ENCODE measurements around the gene AMOT.

Gene AMOT

DNA sequence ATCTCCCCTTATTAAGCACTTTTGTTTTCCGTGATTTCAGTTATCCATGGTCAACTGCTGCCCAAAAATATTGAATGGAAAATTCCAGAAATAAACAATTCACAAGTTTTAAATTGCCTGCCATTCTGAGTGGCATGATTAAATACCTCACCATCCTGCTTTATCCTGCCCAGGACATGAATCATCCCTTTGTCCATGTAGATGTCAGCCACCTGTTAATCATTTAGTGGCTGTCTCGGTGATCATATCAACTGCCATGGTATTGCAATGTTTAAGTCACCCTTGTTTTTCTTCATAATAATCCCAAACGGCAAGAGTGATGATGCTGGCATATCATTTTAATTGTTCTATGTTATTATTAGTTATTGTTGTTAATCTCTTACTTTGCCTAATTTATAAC is 81.1 kb downstream of the AMOT start:
- peak overlapping the region; percentile 32 to 75 (median 74) for H3K27ac Mint-ChIP-seq

DNA sequence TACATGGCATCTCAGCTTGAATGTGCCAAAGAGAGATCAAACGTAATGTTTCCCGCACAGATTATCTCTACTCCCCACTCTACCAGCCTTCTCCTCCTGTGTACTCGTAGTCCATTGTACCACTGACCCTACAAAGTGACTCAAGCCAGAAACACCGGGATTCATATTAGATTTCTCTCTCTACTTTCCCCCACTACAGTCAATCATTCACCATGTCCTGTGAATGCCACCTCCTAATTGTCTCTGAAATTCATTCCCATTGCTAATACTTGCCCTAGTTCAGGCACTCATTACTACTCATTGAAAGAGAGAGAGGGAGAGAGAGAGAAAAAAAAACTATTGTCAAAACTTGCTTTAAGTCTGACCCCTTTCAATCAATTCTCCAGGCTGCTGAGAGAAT is 82.7 kb downstream of the AMOT start:
- no peaks in the 10 kb centered on the region for H3K36me3 Mint-ChIP-seq (ENCODE audit: low read depth)
- H3K27me3 Mint-ChIP-seq (ENCODE audit: low read depth): peaks cover 3% of the 10 kb centered on the region
- H3K4me3 Mint-ChIP-seq: no peak overlapping the region
- peak overlapping the region; percentile 15 to 36 (median 25) for H3K27ac Mint-ChIP-seq
- no peaks in the 10 kb centered on the region for H3K9me3 Mint-ChIP-seq
- TF ChIP-seq, protein P1, sequence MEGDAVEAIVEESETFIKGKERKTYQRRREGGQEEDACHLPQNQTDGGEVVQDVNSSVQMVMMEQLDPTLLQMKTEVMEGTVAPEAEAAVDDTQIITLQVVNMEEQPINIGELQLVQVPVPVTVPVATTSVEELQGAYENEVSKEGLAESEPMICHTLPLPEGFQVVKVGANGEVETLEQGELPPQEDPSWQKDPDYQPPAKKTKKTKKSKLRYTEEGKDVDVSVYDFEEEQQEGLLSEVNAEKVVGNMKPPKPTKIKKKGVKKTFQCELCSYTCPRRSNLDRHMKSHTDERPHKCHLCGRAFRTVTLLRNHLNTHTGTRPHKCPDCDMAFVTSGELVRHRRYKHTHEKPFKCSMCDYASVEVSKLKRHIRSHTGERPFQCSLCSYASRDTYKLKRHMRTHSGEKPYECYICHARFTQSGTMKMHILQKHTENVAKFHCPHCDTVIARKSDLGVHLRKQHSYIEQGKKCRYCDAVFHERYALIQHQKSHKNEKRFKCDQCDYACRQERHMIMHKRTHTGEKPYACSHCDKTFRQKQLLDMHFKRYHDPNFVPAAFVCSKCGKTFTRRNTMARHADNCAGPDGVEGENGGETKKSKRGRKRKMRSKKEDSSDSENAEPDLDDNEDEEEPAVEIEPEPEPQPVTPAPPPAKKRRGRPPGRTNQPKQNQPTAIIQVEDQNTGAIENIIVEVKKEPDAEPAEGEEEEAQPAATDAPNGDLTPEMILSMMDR (IDR thresholded peaks at IDR 0.05; ENCODE audit: unreplicated experiment in 3 of 3): no peak
- H3K4me1 Mint-ChIP-seq: peaks cover 36% of the 10 kb centered on the region

More for the DNA sequence above, 81.1 kb downstream of the AMOT start:
- Mint-ChIP-seq H3K27me3 (ENCODE audit: low read depth) (peaks cover 3% of the 10 kb centered on the region), H3K9me3 (no peaks in the 10 kb centered on the region), H3K4me3 (no peak overlapping the region), H3K36me3 (ENCODE audit: low read depth) (peaks cover 3% of the 10 kb centered on the region), H3K4me1 (peaks cover 36% of the 10 kb centered on the region)
- TF ChIP-seq, protein P1 (IDR thresholded peaks at IDR 0.05; ENCODE audit: unreplicated experiment in 3 of 3): no peak

DNA sequence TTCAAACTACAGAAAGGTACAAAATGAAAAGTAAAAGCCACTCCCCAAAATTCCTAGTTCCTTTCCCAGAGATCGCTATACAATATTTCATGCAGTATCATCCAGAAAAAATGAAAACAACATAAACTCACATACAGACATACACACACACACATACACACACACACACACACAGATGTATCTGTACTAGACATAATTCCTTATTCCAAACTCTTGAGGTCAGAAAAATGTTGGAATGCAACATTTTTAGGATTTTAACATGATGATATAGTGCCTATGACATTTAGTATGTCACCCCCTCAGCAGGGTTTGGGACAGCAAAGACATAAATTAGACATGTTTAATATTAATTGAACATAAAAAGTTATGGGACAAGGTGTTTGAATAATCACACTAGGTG is 87.5 kb downstream of the AMOT start:
- H3K9me3 Mint-ChIP-seq: peaks cover 10% of the 10 kb centered on the region
- H3K27me3 Mint-ChIP-seq (ENCODE audit: low read depth): peaks cover 3% of the 10 kb centered on the region
- no peaks in the 10 kb centered on the region for H3K36me3 Mint-ChIP-seq (ENCODE audit: low read depth)

DNA sequence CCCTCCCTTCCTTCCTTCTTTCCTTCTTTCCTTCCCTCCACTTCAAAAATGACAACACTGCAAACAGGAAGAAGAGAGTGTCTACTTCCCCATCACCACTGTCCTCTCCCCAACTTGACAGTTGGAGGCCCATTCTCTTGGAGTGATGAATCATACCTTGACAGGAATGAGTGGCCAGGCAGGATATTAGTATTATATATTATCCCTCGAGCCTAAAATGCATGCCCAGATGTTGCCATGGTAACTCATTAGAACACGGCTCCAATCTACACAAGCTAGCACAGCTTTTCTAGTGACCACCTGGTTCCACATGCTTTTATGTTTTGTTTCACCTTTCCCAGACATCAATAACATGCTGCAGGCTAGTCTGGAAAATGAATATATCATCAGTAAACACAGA is 89.6 kb downstream of the AMOT start:
- Mint-ChIP-seq H3K27me3 (ENCODE audit: low read depth) (peaks cover 3% of the 10 kb centered on the region), H3K36me3 (ENCODE audit: low read depth) (no peaks in the 10 kb centered on the region), H3K4me1 (peaks cover 8% of the 10 kb centered on the region), H3K4me3 (no peak overlapping the region), H3K27ac (no peak overlapping the region), H3K9me3 (peaks cover 10% of the 10 kb centered on the region)
- TF ChIP-seq, protein P1 (IDR thresholded peaks at IDR 0.05; ENCODE audit: unreplicated experiment in 3 of 3): no peak

More for the DNA sequence above, 87.5 kb downstream of the AMOT start:
- H3K4me3 Mint-ChIP-seq: no peak overlapping the region
- H3K4me1 Mint-ChIP-seq: peaks cover 6% of the 10 kb centered on the region
- TF ChIP-seq, protein P1 (IDR thresholded peaks at IDR 0.05; ENCODE audit: unreplicated experiment in 3 of 3): no peak
- no peak overlapping the region for H3K27ac Mint-ChIP-seq

DNA sequence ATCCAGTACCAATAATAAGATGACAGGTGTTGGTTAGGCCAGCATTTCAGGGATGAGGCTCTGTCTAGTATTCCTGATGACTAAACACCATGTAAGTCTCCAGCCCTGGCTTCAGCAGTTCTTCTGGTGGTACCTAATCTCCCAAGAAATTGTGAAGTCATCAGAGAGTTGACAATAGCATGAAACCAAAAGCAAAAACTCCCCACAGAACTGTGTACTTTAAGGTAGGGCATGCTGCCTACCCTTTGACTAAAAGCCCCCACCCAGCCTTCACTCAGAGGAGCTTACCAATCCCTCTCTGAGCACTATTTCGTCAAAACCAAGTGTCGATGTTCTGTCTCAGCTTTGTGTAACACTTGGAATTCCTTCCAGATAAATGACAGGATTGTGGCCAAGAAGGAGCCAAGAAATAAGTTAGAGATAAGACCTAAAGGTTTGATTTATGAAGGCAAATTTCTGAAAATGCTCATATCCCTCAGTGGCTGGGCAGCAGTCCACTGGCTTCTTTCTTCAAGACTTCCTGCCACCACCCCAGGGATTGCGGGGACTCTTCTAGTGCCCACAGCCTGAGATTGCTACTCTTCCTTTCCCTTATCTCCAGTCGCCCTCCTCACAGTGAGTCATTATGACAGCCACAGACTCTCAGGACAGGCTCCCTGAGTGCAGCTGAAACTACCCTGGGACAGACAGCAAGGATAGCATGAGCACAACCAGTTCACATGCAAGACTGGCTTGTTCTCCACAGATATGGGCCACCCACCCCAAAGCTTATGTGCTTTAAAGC is 93.6 kb downstream of the AMOT start:
- Mint-ChIP-seq H3K36me3 (ENCODE audit: low read depth) (no peaks in the 10 kb centered on the region), H3K4me1 (peaks cover 13% of the 10 kb centered on the region), H3K4me3 (no peak overlapping the region), H3K9me3 (peaks cover 10% of the 10 kb centered on the region), H3K27ac (peak overlapping the region; percentile 10 to 31 (median 18)), H3K27me3 (ENCODE audit: low read depth) (no peaks in the 10 kb centered on the region)
- TF ChIP-seq, protein P1 (IDR thresholded peaks at IDR 0.05; ENCODE audit: unreplicated experiment in 3 of 3): no peak

Data from nephron (organoid).